ENCODE results near the gene SLC39A10. TPM values are rescaled to one million over a fixed set of nuclear protein-coding genes. Genes with fewer than 3 reads are reported as not detected.

The SLC39A10 gene
- total and polyA plus RNA-seq, 10 of the 15 experiments (the other 5 are each of a cell fraction or from before 2014, with no cell fraction given), result 2.0 to 23.6 (median 7.9) TPM

- no peak for TF ChIP-seq REST (IDR thresholded peaks at IDR 0.05; ENCODE audit: low read depth, low read length)
Measured at GRCh38 chr2:195663007-195663406, 6.0 kb downstream of the SLC39A10 start (continued).

DNA sequence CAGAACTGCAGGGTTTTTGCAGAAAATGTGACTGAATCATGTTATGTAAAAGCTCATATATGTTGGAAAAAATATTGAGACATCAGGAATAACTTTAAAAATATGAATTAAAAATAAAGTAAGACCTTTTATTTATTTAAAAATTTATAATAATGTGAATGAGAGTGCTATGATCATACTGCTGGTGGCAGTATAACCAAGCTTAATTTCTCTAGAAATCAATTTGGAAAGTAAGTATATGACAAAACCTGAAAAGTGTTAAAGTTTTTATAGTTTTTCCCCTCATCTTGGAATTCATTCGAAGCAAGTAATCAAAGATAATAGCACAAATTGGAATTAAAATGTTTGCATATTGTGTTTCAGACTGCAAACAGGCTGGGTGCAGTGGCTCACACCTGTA is 7.5 kb downstream of the SLC39A10 start:
- Histone ChIP-seq H3K4me2 (ENCODE audit: control insufficient read depth, insufficient read depth) (no peak overlapping the region), H3K4me1 (ENCODE audit: control insufficient read depth, insufficient read depth, low read length) (no peaks in the 10 kb centered on the region), H3K27me3 (replicated peaks in 1 of 2; ENCODE audit: control insufficient read depth in 2 of 2, insufficient read depth in 2 of 2, low read length in 1 of 2) (no peaks in the 10 kb centered on the region), H3K27ac (ENCODE audit: control insufficient read depth, insufficient read depth) (no peak overlapping the region), H3K36me3 (ENCODE audit: control insufficient read depth in 2 of 2, insufficient read depth in 2 of 2, low read length in 1 of 2) (no peaks in the 10 kb centered on the region), H3K79me2 (ENCODE audit: control insufficient read depth, insufficient read depth, low read length) (peaks cover 14% of the 10 kb centered on the region), H3K9me3 (replicated peaks; ENCODE audit: control insufficient read depth, insufficient read depth, low read length) (no peaks in the 10 kb centered on the region), H3K4me3 (no peak overlapping the region), H4K20me1 (ENCODE audit: control insufficient read depth, insufficient read depth) (no peaks in the 10 kb centered on the region), H3K9ac (ENCODE audit: control insufficient read depth, insufficient read depth, low read length) (no peak overlapping the region), H2AFZ (ENCODE audit: control insufficient read depth, low read depth, low read length) (no peak overlapping the region)
- ChIA-PET RAD21 (ENCODE audit: unreplicated experiment) (interaction anchor here (0.7 to 4.4 kb wide), 11 partner anchors 19 to 410 kb away, joined by 3 to 32 read pairs (median 5); partner anchors contain the start of gene DNAH7), POLR2A (interaction anchor here (0.9 kb wide), 1 partner anchor 86 kb away, joined by 3 read pairs; no protein-coding TSS in a partner anchor), SMC1A (ENCODE audit: uncharacterized antibody, unreplicated experiment) (interaction anchor here (0.6 to 5.5 kb wide), 19 partner anchors 8 to 789 kb away, joined by 3 to 73 read pairs (median 4); partner anchors contain the start of gene DNAH7), CTCF (interaction anchor here (0.7 to 6.4 kb wide), 15 partner anchors 23 to 1118 kb away, joined by 3 to 89 read pairs (median 4); partner anchors contain the start of gene DNAH7)
- FAIRE-seq (no peak), ATAC-seq (no peak), DNase-seq (ENCODE audit: low read depth, low spot score) (no peak)
- WGBS (ENCODE audit: insufficient coverage, insufficient replicate concordance, low lambda C conversion rate, missing lambda C conversion rate), result 95% methylated on average over 1 of the region's 1 CpG
- no peak for TF ChIP-seq SMARCA5 (IDR thresholded peaks at IDR 0.05)
- TF ChIP-seq SMC3 (IDR thresholded peaks at IDR 0.05; ENCODE audit: borderline replicate concordance, low read length), result peak; percentile 3; the same call in 1 of the 2 replicates
- no peak for TF ChIP-seq LARP7 (IDR thresholded peaks at IDR 0.05)
- TF ChIP-seq CHD4 (IDR thresholded peaks at IDR 0.05), result no peak
- TF ChIP-seq ZNF622 (IDR thresholded peaks at IDR 0.05), result no peak
- TF ChIP-seq SPI1 (IDR thresholded peaks at IDR 0.05; ENCODE audit: borderline replicate concordance, insufficient read depth, low read depth, low read length), result no peak
- TF ChIP-seq NFYB (IDR thresholded peaks at IDR 0.05; ENCODE audit: insufficient read depth, low read depth, low read length), result no peak
- no peak for TF ChIP-seq ZZZ3 (IDR thresholded peaks at IDR 0.05; ENCODE audit: control insufficient read depth, insufficient read length, low read depth)
- TF ChIP-seq RCOR1 (conservative IDR thresholded peaks at IDR 0.05; ENCODE audit: low read depth, low read length), result no peak
- TF ChIP-seq FOXK2 (IDR thresholded peaks at IDR 0.05), result no peak
- TF ChIP-seq, protein P1, sequence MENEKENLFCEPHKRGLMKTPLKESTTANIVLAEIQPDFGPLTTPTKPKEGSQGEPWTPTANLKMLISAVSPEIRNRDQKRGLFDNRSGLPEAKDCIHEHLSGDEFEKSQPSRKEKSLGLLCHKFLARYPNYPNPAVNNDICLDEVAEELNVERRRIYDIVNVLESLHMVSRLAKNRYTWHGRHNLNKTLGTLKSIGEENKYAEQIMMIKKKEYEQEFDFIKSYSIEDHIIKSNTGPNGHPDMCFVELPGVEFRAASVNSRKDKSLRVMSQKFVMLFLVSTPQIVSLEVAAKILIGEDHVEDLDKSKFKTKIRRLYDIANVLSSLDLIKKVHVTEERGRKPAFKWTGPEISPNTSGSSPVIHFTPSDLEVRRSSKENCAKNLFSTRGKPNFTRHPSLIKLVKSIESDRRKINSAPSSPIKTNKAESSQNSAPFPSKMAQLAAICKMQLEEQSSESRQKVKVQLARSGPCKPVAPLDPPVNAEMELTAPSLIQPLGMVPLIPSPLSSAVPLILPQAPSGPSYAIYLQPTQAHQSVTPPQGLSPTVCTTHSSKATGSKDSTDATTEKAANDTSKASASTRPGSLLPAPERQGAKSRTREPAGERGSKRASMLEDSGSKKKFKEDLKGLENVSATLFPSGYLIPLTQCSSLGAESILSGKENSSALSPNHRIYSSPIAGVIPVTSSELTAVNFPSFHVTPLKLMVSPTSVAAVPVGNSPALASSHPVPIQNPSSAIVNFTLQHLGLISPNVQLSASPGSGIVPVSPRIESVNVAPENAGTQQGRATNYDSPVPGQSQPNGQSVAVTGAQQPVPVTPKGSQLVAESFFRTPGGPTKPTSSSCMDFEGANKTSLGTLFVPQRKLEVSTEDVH (IDR thresholded peaks at IDR 0.05; ENCODE audit: low read depth, partially characterized antibody), result no peak
- no peak for TF ChIP-seq GABPA (IDR thresholded peaks at IDR 0.05; ENCODE audit: low read depth)
- peak; percentile 45; the same call in 1 of the 2 replicates for TF ChIP-seq RAD21 (IDR thresholded peaks at IDR 0.05; ENCODE audit: insufficient read depth, low read depth, low read length)
- BruUV-seq (replicated peaks), result no TSS peak
- intact Hi-C loops (cut with micrococcal nuclease; ENCODE audit: unreplicated experiment), result loop anchor here (5.0 kb wide), 1 partner anchor 273 kb away; no protein-coding TSS in a partner anchor
- in situ Hi-C loops (cut with MboI), result no loop called here

Measured in GM12878 (cell line).